Spleen (tissue), 11 donors: ENCODE measurements around the gene OR8J3. TPM values are rescaled to one million over a fixed set of nuclear protein-coding genes. Genes with fewer than 3 reads are reported as not detected.

ENCODE experiments used
- DNase-seq: peaks from one replicate; pipeline ENCODE4 v3.0.0-alpha.2; 2020
- H3K27ac ChIP-seq, 8 donors: fragments of 200-600 bp; sonication (generic) in 7 of 8; 1 replicate in 4 of 8; 2 replicates in 4 of 8; pipeline versions ENCODE4 v1.5.0 to v1.8.0; 2016 to 2021; ENCODE audit warnings: inconsistent platforms in 4 of 8, mild to moderate bottlenecking in 4 of 8, moderate library complexity in 1 of 8
- H3K27me3 ChIP-seq, 7 donors: fragments of 200-600 bp; sonication (generic) in 6 of 7; replicated peaks in 1 of 7; 1 replicate in 4 of 7; 2 replicates in 3 of 7; pipeline versions ENCODE4 v1.5.0 to v1.8.0; 2016 to 2021; ENCODE audit warnings: inconsistent platforms in 3 of 7, mild to moderate bottlenecking in 1 of 7
- H3K36me3 ChIP-seq, 6 donors: fragments of 200-600 bp; sonication (generic) in 5 of 6; 1 replicate in 4 of 6; 2 replicates in 2 of 6; pipeline versions ENCODE4 v1.5.0 to v1.8.0; 2016 to 2021; ENCODE audit warnings: inconsistent platforms in 2 of 6
- H3K4me1 ChIP-seq, 6 donors: fragments of 200-600 bp; sonication (generic) in 5 of 6; 1 replicate in 3 of 6; 2 replicates in 3 of 6; pipeline versions ENCODE4 v1.5.0 to v1.8.0; 2016 to 2021; ENCODE audit warnings: inconsistent platforms in 3 of 6
- H3K4me3 ChIP-seq, 8 donors: fragments of 200-600 bp; sonication (generic) in 7 of 8; 1 replicate in 4 of 8; 2 replicates in 4 of 8; pipeline versions ENCODE4 v1.5.0 to v1.8.0; 2016 to 2021; ENCODE audit warnings: inconsistent platforms in 4 of 8, mild to moderate bottlenecking in 4 of 8, moderate library complexity in 2 of 8
- H3K9me3 ChIP-seq, 8 donors: fragments of 200-600 bp; sonication (generic) in 7 of 8; 1 replicate in 4 of 8; 2 replicates in 4 of 8; pipeline versions ENCODE4 v1.5.0 to v1.8.0; 2016 to 2021; ENCODE audit warnings: inconsistent platforms in 4 of 8
- CTCF ChIP-seq, 11 experiments: fragments of 200-600 bp in 7 of 11; fragments of 450-650 bp in 4 of 11; sonication (generic) in 4 of 11; IDR thresholded peaks in 8 of 11; conservative IDR thresholded peaks in 3 of 11; 1 replicate in 7 of 11; 2 replicates in 4 of 11; pipeline versions ENCODE4 v1.4.0 to v1.8.0; 2016 to 2021; ENCODE audit warnings: antibody characterized with exemption in 11 of 11, inconsistent platforms in 4 of 11, mild to moderate bottlenecking in 1 of 11
- POLR2A ChIP-seq, 3 donors: fragments of 450-650 bp; IDR thresholded peaks; one replicate each; pipeline ENCODE4 v1.5.1; 2017; ENCODE audit warnings: antibody characterized with exemption in 3 of 3, mild to moderate bottlenecking in 1 of 3
- POLR2AphosphoS5 ChIP-seq, 3 donors: sonication (generic); formaldehyde crosslinking; IDR thresholded peaks; one replicate each; pipeline ENCODE4 v1.5.1; 2017; ENCODE audit warnings: antibody characterized with exemption in 3 of 3
- WGBS, 5 donors: extraction: QIAGEN DNeasy Blood & Tissue Kit in 3 of 5; methylation state at CpG; one replicate each; pipeline versions ENCODE4 v1.1.5 to v1.1.7; 2013 to 2018; 5-methylcytosine and 5-hydroxymethylcytosine counted together
- intact Hi-C: fragments of 100-400 bp; cut with DNase I; formaldehyde crosslinking; loops from one replicate; pipeline ENCODE4 v1.15.0; 2023; ENCODE audit warnings: low total_unique reads
- polyA plus RNA-seq, 3 donors: library from polyadenylated mRNA; stranded (reverse); fragments of 200-250 nt; gene quantifications; one replicate each; pipeline ENCODE4 v1.2.1, GENCODE V29; 2013
- total RNA-seq, 7 donors: library from RNA; depleted of rRNA in 3 of 7; stranded (reverse); fragments of >200 nt in 3 of 7; fragmentation: NEBNext Ultra II Directional in 4 of 7; extraction: Animal tissue kit (Norgen Biotek cat#: 25700) in 4 of 7; gene quantifications; one replicate each; pipeline versions ENCODE4 v1.1.0 to v1.2.1, GENCODE V29; 2016 to 2021
- donor health status: healthy with polysubstance abuse.
- donor health status: DM: no; HTN: no; CAD: no; lungs with moderate emphysema.
- donor health status: DM: no; HTN: no; CAD: no.
- donor health status: Bipolar disorder and iron deficiency.
- donor health status: healthy.
- donor health status: DM: no; HTN: no; CAD: no.
- donor health status: DM: yes; HTN: yes; CAD: no.

The OR8J3 gene
- total and polyA plus RNA-seq, 10 donors: not detected

GRCh38 chr11:56172256-56172830 is 32.3 kb upstream of the OR8J3 start:
- WGBS, 5 donors: 63 to 74% (median 68%) methylated on average over 3 of the region's 3 CpGs
- Histone ChIP-seq H3K27me3 (no peaks in the 10 kb centered on the region), H3K9me3 (peaks cover 0 to 27% (median 17%) of the 10 kb centered on the region in 8 donors), H3K4me1 (no peaks in the 10 kb centered on the region), H3K36me3 (no peaks in the 10 kb centered on the region), H3K27ac (no peak overlapping the region), H3K4me3 (no peak overlapping the region)
- intact Hi-C loops: no loop called here
- no peak for DNase-seq
- TF ChIP-seq CTCF (IDR thresholded peaks at IDR 0.05 in 8 of 11, conservative IDR thresholded peaks at IDR 0.05 in 3 of 11): no peak
- TF ChIP-seq POLR2AphosphoS5 (IDR thresholded peaks at IDR 0.05): no peak
- TF ChIP-seq POLR2A (IDR thresholded peaks at IDR 0.05): no peak

DNA sequence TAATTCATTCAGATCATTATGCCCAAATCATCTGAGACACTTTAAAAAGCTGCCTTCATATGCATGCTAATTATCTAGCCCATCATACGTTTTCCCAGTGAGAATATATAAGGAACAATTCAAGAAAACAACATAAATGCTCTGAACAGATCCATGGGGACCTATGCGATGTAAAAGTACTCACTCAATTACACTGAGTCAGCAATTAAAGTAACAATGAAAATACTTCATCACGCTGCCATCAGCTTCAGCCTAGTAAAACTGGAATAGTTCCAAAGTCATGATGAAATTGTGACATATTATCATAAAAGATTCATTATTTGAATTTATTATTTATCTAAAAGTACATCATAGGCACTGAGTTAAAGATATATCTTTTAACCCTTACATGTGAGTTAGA is 23.8 kb upstream of the OR8J3 start:
- Histone ChIP-seq H3K27ac (no peak overlapping the region), H3K4me1 (no peaks in the 10 kb centered on the region), H3K27me3 (no peaks in the 10 kb centered on the region), H3K4me3 (no peak overlapping the region), H3K36me3 (no peaks in the 10 kb centered on the region), H3K9me3 (peaks cover 0 to 24% (median 9%) of the 10 kb centered on the region in 8 donors)
- no peak for DNase-seq
- 39 to 72% (median 55%) methylated on average over 3 of the region's 3 CpGs for WGBS, 5 donors
- no peak for TF ChIP-seq POLR2A (IDR thresholded peaks at IDR 0.05)
- no peak for TF ChIP-seq CTCF (IDR thresholded peaks at IDR 0.05 in 8 of 11, conservative IDR thresholded peaks at IDR 0.05 in 3 of 11)
- no peak for TF ChIP-seq POLR2AphosphoS5 (IDR thresholded peaks at IDR 0.05)
- intact Hi-C loops: no loop called here

DNA sequence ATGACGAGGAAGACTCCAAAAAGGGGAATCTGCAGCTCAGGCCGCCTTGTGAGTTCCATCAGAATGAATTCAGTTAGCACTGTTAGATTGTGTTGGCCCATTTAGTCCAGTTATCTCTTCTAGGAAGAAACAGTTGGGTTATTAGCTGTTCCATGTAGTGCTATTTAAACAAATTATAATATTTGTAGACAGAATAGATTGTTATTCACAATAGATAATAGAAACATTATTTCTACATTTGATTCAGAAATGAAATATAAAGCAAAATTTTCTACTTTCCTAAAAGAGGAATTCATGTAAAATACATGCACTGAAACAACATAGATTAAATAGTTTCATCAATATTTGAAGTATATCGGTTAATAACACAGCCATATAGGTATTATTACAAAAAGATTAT is 20.2 kb upstream of the OR8J3 start, which contains the start of gene OR8K5:
OR8K5 (minus strand) TSS at position 101 of the 400 bp plus-strand sequence; CDS start at position 101, 0 bp downstream.
- Histone ChIP-seq H3K36me3 (no peaks in the 10 kb centered on the region), H3K4me3 (no peak within 1 kb of the TSS), H3K4me1 (no peaks in the 10 kb centered on the region), H3K27ac (no peak within 1 kb of the TSS), H3K9me3 (peaks cover 0 to 45% (median 30%) of the 10 kb centered on the region in 8 donors), H3K27me3 (no peaks in the 10 kb centered on the region)
- DNase-seq: no peak
- no peak for TF ChIP-seq POLR2A (IDR thresholded peaks at IDR 0.05)
- TF ChIP-seq POLR2AphosphoS5 (IDR thresholded peaks at IDR 0.05): no peak
- no peak for TF ChIP-seq CTCF (IDR thresholded peaks at IDR 0.05 in 8 of 11, conservative IDR thresholded peaks at IDR 0.05 in 3 of 11)
- intact Hi-C loops: no loop called here
- 75 to 88% (median 83%) methylated on average over 3 of the region's 3 CpGs for WGBS, 5 donors

- peak; percentile 51 for DNase-seq
- WGBS, 5 donors: 91 to 97% (median 92%) methylated on average over 15 of the region's 15 CpGs
- no peak for TF ChIP-seq CTCF (IDR thresholded peaks at IDR 0.05 in 8 of 11, conservative IDR thresholded peaks at IDR 0.05 in 3 of 11)
- TF ChIP-seq POLR2AphosphoS5 (IDR thresholded peaks at IDR 0.05): no peak
- TF ChIP-seq POLR2A (IDR thresholded peaks at IDR 0.05): no peak
- Histone ChIP-seq H3K4me1 (no peaks in the 10 kb centered on the region), H3K36me3 (no peaks in the 10 kb centered on the region), H3K27me3 (no peaks in the 10 kb centered on the region), H3K27ac (no peak overlapping the region), H3K9me3 (peaks cover 0 to 86% (median 60%) of the 10 kb centered on the region in 8 donors), H3K4me3 (no peak overlapping the region)
- intact Hi-C loops: no loop called here
These were observed 12.3 kb upstream of the OR8J3 start for GRCh38 chr11:56152333-56152732.
